ENCODE measurements around the gene ZNF605.
A peak's percentile ranks its signal among the peaks of the same experiment; 100 is the strongest.
"Not testable (repeated sequence)": the region's sequence is repeated elsewhere in the genome, so short reads cannot be mapped to it uniquely, and the experiment has no call there.

Gene ZNF605

GRCh38 chr12:132887513-132888351 lies 68.4 kb downstream of the ZNF605 start, which contains the start of gene CHFR:
TSS of gene CHFR (minus strand) at chr12:132887605. CDS start at chr12:132887328, 277 bp downstream.
- H3K27me3 ChIP-seq (ENCODE audit: control insufficient read depth, insufficient read depth, low read length): no peaks in the 10 kb centered on the region
- peak within 1 kb of the TSS; percentile 94 for H3K9ac ChIP-seq (ENCODE audit: low read depth, low read length)
- peak within 1 kb of the TSS; percentile 90 for H3K4me2 ChIP-seq (ENCODE audit: low read length)
- peaks cover 24% of the 10 kb centered on the region for H3K36me3 ChIP-seq (ENCODE audit: insufficient read depth, low read length)
- no peaks in the 10 kb centered on the region for H3K9me3 ChIP-seq (replicated peaks; ENCODE audit: low read length)
- peak within 1 kb of the TSS; percentile 91 for H3K4me3 ChIP-seq (ENCODE audit: low read length)
- H3K4me1 ChIP-seq (ENCODE audit: control insufficient read depth, insufficient read depth, low read length): no peaks in the 10 kb centered on the region

- H3K9me3 ChIP-seq (replicated peaks; ENCODE audit: low read length): no peaks in the 10 kb centered on the region
- peak overlapping the region; percentile 75 for H3K4me2 ChIP-seq (ENCODE audit: low read length)
- peak overlapping the region; percentile 77 for H3K4me3 ChIP-seq (ENCODE audit: low read length)
- peaks cover 32% of the 10 kb centered on the region for H3K36me3 ChIP-seq (ENCODE audit: insufficient read depth, low read length)
- no peaks in the 10 kb centered on the region for H3K4me1 ChIP-seq (ENCODE audit: control insufficient read depth, insufficient read depth, low read length)
- H3K9ac ChIP-seq (ENCODE audit: low read depth, low read length): peak overlapping the region; percentile 94
- H3K27me3 ChIP-seq (ENCODE audit: control insufficient read depth, insufficient read depth, low read length): no peaks in the 10 kb centered on the region
Observed at GRCh38 chr12:132886529-132887477, 69.3 kb downstream of the ZNF605 start.

GRCh38 chr12:132881818-132882217 lies 74.3 kb downstream of the ZNF605 start:
- H3K9ac ChIP-seq (ENCODE audit: low read depth, low read length): no peak overlapping the region
- H3K36me3 ChIP-seq (ENCODE audit: insufficient read depth, low read length): peaks cover 46% of the 10 kb centered on the region
- no peak overlapping the region for H3K4me3 ChIP-seq (ENCODE audit: low read length)
- H3K9me3 ChIP-seq (replicated peaks; ENCODE audit: low read length): no peaks in the 10 kb centered on the region
- H3K27me3 ChIP-seq (ENCODE audit: control insufficient read depth, insufficient read depth, low read length): no peaks in the 10 kb centered on the region
- no peak overlapping the region for H3K4me2 ChIP-seq (ENCODE audit: low read length)
- H3K4me1 ChIP-seq (ENCODE audit: control insufficient read depth, insufficient read depth, low read length): no peaks in the 10 kb centered on the region

- H3K9ac ChIP-seq (ENCODE audit: low read depth, low read length); H3K4me2 ChIP-seq (ENCODE audit: low read length); H3K4me1 ChIP-seq (ENCODE audit: control insufficient read depth, insufficient read depth, low read length); H3K4me3 ChIP-seq (ENCODE audit: low read length); H3K27me3 ChIP-seq (ENCODE audit: control insufficient read depth, insufficient read depth, low read length); H3K9me3 ChIP-seq (replicated peaks; ENCODE audit: low read length): not testable (repeated sequence)
- H3K36me3 ChIP-seq (ENCODE audit: insufficient read depth, low read length): peaks cover 69% of the 10 kb centered on the region
Observed at GRCh38 chr12:132874620-132875019, 81.5 kb downstream of the ZNF605 start.

- H3K4me3 ChIP-seq (ENCODE audit: low read length): no peak overlapping the region
- H3K36me3 ChIP-seq (ENCODE audit: insufficient read depth, low read length): peaks cover 73% of the 10 kb centered on the region
- no peaks in the 10 kb centered on the region for H3K27me3 ChIP-seq (ENCODE audit: control insufficient read depth, insufficient read depth, low read length)
- H3K4me2 ChIP-seq (ENCODE audit: low read length): no peak overlapping the region
- no peaks in the 10 kb centered on the region for H3K9me3 ChIP-seq (replicated peaks; ENCODE audit: low read length)
- no peaks in the 10 kb centered on the region for H3K4me1 ChIP-seq (ENCODE audit: control insufficient read depth, insufficient read depth, low read length)
- H3K9ac ChIP-seq (ENCODE audit: low read depth, low read length): no peak overlapping the region
Observed at GRCh38 chr12:132874175-132874574, 81.9 kb downstream of the ZNF605 start.

GRCh38 chr12:132873724-132874123 lies 82.4 kb downstream of the ZNF605 start:
- Histone ChIP-seq H3K4me1 (ENCODE audit: control insufficient read depth, insufficient read depth, low read length) (no peaks in the 10 kb centered on the region), H3K9ac (ENCODE audit: low read depth, low read length) (no peak overlapping the region), H3K9me3 (replicated peaks; ENCODE audit: low read length) (no peaks in the 10 kb centered on the region), H3K27me3 (ENCODE audit: control insufficient read depth, insufficient read depth, low read length) (no peaks in the 10 kb centered on the region), H3K4me2 (ENCODE audit: low read length) (no peak overlapping the region), H3K36me3 (ENCODE audit: insufficient read depth, low read length) (peaks cover 74% of the 10 kb centered on the region), H3K4me3 (ENCODE audit: low read length) (no peak overlapping the region)

- no peak overlapping the region for H3K9ac ChIP-seq (ENCODE audit: low read depth, low read length)
- no peak overlapping the region for H3K4me3 ChIP-seq (ENCODE audit: low read length)
- H3K36me3 ChIP-seq (ENCODE audit: insufficient read depth, low read length): peaks cover 77% of the 10 kb centered on the region
- H3K9me3 ChIP-seq (replicated peaks; ENCODE audit: low read length): no peaks in the 10 kb centered on the region
- H3K4me2 ChIP-seq (ENCODE audit: low read length): no peak overlapping the region
- H3K27me3 ChIP-seq (ENCODE audit: control insufficient read depth, insufficient read depth, low read length): no peaks in the 10 kb centered on the region
- no peaks in the 10 kb centered on the region for H3K4me1 ChIP-seq (ENCODE audit: control insufficient read depth, insufficient read depth, low read length)
Observed at GRCh38 chr12:132872975-132873421, 83.1 kb downstream of the ZNF605 start.

- no peak overlapping the region for H3K4me2 ChIP-seq (ENCODE audit: low read length)
- H3K9ac ChIP-seq (ENCODE audit: low read depth, low read length): no peak overlapping the region
- peaks cover 81% of the 10 kb centered on the region for H3K36me3 ChIP-seq (ENCODE audit: insufficient read depth, low read length)
- H3K4me1 ChIP-seq (ENCODE audit: control insufficient read depth, insufficient read depth, low read length): no peaks in the 10 kb centered on the region
- no peaks in the 10 kb centered on the region for H3K27me3 ChIP-seq (ENCODE audit: control insufficient read depth, insufficient read depth, low read length)
- H3K9me3 ChIP-seq (replicated peaks; ENCODE audit: low read length): no peaks in the 10 kb centered on the region
- H3K4me3 ChIP-seq (ENCODE audit: low read length): no peak overlapping the region
Observed at GRCh38 chr12:132872073-132872855, 83.8 kb downstream of the ZNF605 start.

GRCh38 chr12:132869551-132869950 lies 86.6 kb downstream of the ZNF605 start:
- no peaks in the 10 kb centered on the region for H3K9me3 ChIP-seq (replicated peaks; ENCODE audit: low read length)
- H3K27me3 ChIP-seq (ENCODE audit: control insufficient read depth, insufficient read depth, low read length): no peaks in the 10 kb centered on the region
- no peak overlapping the region for H3K4me3 ChIP-seq (ENCODE audit: low read length)
- no peak overlapping the region for H3K4me2 ChIP-seq (ENCODE audit: low read length)
- H3K36me3 ChIP-seq (ENCODE audit: insufficient read depth, low read length): peaks cover 80% of the 10 kb centered on the region
- no peaks in the 10 kb centered on the region for H3K4me1 ChIP-seq (ENCODE audit: control insufficient read depth, insufficient read depth, low read length)
- no peak overlapping the region for H3K9ac ChIP-seq (ENCODE audit: low read depth, low read length)

All from skeletal muscle satellite cell (primary cell).